BLaER1 treated with 17β-estradiol and CSF1 and Interleukin-3, amounts not matched to agents 10 nM and 100 nM (cell line): ENCODE data around the gene FHIT.
A peak's percentile ranks its signal among the peaks of the same experiment; 100 is the strongest.

ENCODE experiments used
- H3K27ac ChIP-seq, 11 experiments: shearing (Covaris generic); formaldehyde crosslinking; 2 replicates each; pipeline ENCODE4 v1.8.1; 2022
- H3K27me3 ChIP-seq, 11 experiments: shearing (Covaris generic); formaldehyde crosslinking; 2 replicates each; pipeline ENCODE4 v1.8.1; 2022
- H3K36me3 ChIP-seq, 11 experiments: shearing (Covaris generic); formaldehyde crosslinking; 2 replicates each; pipeline ENCODE4 v1.8.1; 2022
- H3K4me1 ChIP-seq, 10 experiments: shearing (Covaris generic); formaldehyde crosslinking; 2 replicates each; pipeline ENCODE4 v1.8.1; 2022
- H3K4me2 ChIP-seq, 11 experiments: shearing (Covaris generic); formaldehyde crosslinking; 2 replicates each; pipeline ENCODE4 v1.8.1; 2022
- H3K4me3 ChIP-seq, 10 experiments: shearing (Covaris generic); formaldehyde crosslinking; 2 replicates each; pipeline ENCODE4 v1.8.1; 2022
- H3K9ac ChIP-seq, 11 experiments: shearing (Covaris generic); formaldehyde crosslinking; 2 replicates each; pipeline ENCODE4 v1.8.1; 2022
- H3K9me3 ChIP-seq, 11 experiments: shearing (Covaris generic); formaldehyde crosslinking; replicated peaks in 1 of 11; 2 replicates each; pipeline ENCODE4 v1.8.1; 2022
- H4K20me1 ChIP-seq, 11 experiments: shearing (Covaris generic); formaldehyde crosslinking; 2 replicates each; pipeline ENCODE4 v1.8.1; 2022
- Cebpa-rat ChIP-seq, 11 experiments: shearing (Covaris generic); IDR thresholded peaks; 2 replicates each; pipeline ENCODE4 v1.8.1; 2022

FHIT gene

GRCh38 chr3:60764870-60765269 lies 486.4 kb downstream of the FHIT start:
- TF ChIP-seq Cebpa-rat (IDR thresholded peaks at IDR 0.05) = no peak
- no peaks in the 10 kb centered on the region for H3K36me3 ChIP-seq
- H3K9ac ChIP-seq = no peak overlapping the region
- no peak overlapping the region for H3K27ac ChIP-seq
- H3K9me3 ChIP-seq = no peaks in the 10 kb centered on the region; a peak in 1 of 22 replicates
- no peaks in the 10 kb centered on the region for H3K27me3 ChIP-seq
- H4K20me1 ChIP-seq = no peaks in the 10 kb centered on the region
- no peak overlapping the region for H3K4me2 ChIP-seq
- peaks cover 0 to 8% (median 4%) of the 10 kb centered on the region in 10 experiments; a peak in 13 of 20 replicates for H3K4me1 ChIP-seq
- no peak overlapping the region for H3K4me3 ChIP-seq

GRCh38 chr3:60760145-60760544 lies 491.1 kb downstream of the FHIT start:
- Histone ChIP-seq H3K4me1 (peaks cover 18 to 34% (median 30%) of the 10 kb centered on the region in 10 experiments), H3K27me3 (no peaks in the 10 kb centered on the region), H3K36me3 (no peaks in the 10 kb centered on the region), H3K9ac (no peak overlapping the region), H3K4me2 (peak overlapping the region in 7 of 11 experiments; percentile 26 to 70 (median 61); a peak in 12 of 22 replicates), H3K27ac (peak overlapping the region in 8 of 11 experiments; percentile 27 to 72 (median 70); a peak in 9 of 22 replicates), H3K4me3 (no peak overlapping the region), H4K20me1 (no peaks in the 10 kb centered on the region), H3K9me3 (peaks cover 0 to 5% (median 0%) of the 10 kb centered on the region in 11 experiments; a peak in 2 of 22 replicates)
- TF ChIP-seq Cebpa-rat (IDR thresholded peaks at IDR 0.05) = no peak

GRCh38 chr3:60759439-60759838 lies 491.8 kb downstream of the FHIT start:
- peak overlapping the region; percentile 14 to 70 (median 58); a peak in 20 of 22 replicates for H3K4me2 ChIP-seq
- peaks cover 18 to 34% (median 30%) of the 10 kb centered on the region in 10 experiments for H3K4me1 ChIP-seq
- no peak for TF ChIP-seq Cebpa-rat (IDR thresholded peaks at IDR 0.05)
- H3K9ac ChIP-seq = no peak overlapping the region
- H3K27ac ChIP-seq = peak overlapping the region in 9 of 11 experiments; percentile 27 to 72 (median 69); a peak in 14 of 22 replicates
- H3K27me3 ChIP-seq = no peaks in the 10 kb centered on the region
- no peak overlapping the region for H3K4me3 ChIP-seq
- H4K20me1 ChIP-seq = no peaks in the 10 kb centered on the region
- H3K9me3 ChIP-seq = peaks cover 0 to 5% (median 0%) of the 10 kb centered on the region in 11 experiments; a peak in 2 of 22 replicates
- no peaks in the 10 kb centered on the region for H3K36me3 ChIP-seq

DNA sequence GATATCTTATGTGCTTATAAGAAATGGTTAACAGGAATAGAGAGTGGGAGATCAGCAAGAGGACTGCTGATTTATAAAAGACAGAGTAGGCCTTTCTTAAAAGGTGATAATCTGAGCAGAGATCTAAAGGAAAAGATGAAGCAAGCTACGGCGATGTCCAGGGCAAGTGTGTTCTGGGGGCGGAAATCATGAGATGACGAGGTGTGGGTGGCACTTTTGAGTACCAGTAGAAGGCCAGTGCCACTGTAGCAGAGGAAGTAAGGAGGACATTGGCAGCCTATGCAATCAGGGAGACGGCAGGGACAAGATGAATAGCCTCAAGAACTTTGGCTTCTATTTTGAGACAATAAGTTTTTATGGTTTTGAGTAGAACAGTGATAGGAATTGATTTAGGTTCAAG lies 492.4 kb downstream of the FHIT start:
- Histone ChIP-seq H3K4me3 (no peak overlapping the region), H4K20me1 (no peaks in the 10 kb centered on the region), H3K36me3 (no peaks in the 10 kb centered on the region), H3K9me3 (peaks cover 0 to 5% (median 0%) of the 10 kb centered on the region in 11 experiments; a peak in 2 of 22 replicates), H3K4me1 (peaks cover 18 to 34% (median 30%) of the 10 kb centered on the region in 10 experiments), H3K9ac (peak overlapping the region in 1 of 11 experiments; percentile 27; a peak in 3 of 22 replicates), H3K4me2 (peak overlapping the region in 10 of 11 experiments; percentile 27 to 70 (median 60); a peak in 18 of 22 replicates), H3K27me3 (no peaks in the 10 kb centered on the region), H3K27ac (peak overlapping the region in 9 of 11 experiments; percentile 53 to 72 (median 69); a peak in 18 of 22 replicates)
- TF ChIP-seq Cebpa-rat (IDR thresholded peaks at IDR 0.05) = no peak

DNA sequence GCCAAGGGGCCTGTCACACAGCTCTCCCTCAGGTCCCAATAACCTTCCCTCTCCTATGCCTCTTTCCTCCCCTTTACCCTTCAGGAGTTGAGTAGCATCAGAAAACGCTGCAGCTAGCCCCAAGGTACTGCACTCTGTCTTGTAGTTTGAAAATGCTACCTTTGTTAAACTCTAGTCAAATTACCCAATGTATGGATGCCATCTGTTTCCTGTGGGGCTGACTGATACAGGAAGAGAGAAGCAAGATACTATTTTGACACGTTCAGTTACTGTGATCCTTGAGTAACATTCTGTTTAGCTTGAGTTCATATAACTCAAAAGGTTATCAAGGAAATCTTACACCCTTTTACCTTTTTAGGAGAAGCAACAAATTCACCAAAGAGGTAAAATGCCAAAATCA lies 493.1 kb downstream of the FHIT start:
- peaks cover 18 to 34% (median 30%) of the 10 kb centered on the region in 10 experiments for H3K4me1 ChIP-seq
- peak overlapping the region; percentile 27 to 70 (median 60); a peak in 21 of 22 replicates for H3K4me2 ChIP-seq
- H3K9me3 ChIP-seq = peaks cover 0 to 5% (median 0%) of the 10 kb centered on the region in 11 experiments; a peak in 2 of 22 replicates
- no peak overlapping the region for H3K4me3 ChIP-seq
- no peaks in the 10 kb centered on the region for H3K36me3 ChIP-seq
- no peak for TF ChIP-seq Cebpa-rat (IDR thresholded peaks at IDR 0.05)
- peak overlapping the region in 9 of 11 experiments; percentile 53 to 72 (median 69); a peak in 18 of 22 replicates for H3K27ac ChIP-seq
- no peak overlapping the region; a peak in 2 of 22 replicates for H3K9ac ChIP-seq
- H3K27me3 ChIP-seq = no peaks in the 10 kb centered on the region
- no peaks in the 10 kb centered on the region for H4K20me1 ChIP-seq

GRCh38 chr3:60757724-60758123 lies 493.5 kb downstream of the FHIT start:
- Histone ChIP-seq H3K36me3 (no peaks in the 10 kb centered on the region), H3K4me3 (no peak overlapping the region), H4K20me1 (no peaks in the 10 kb centered on the region), H3K9me3 (peaks cover 0 to 5% (median 0%) of the 10 kb centered on the region in 11 experiments; a peak in 2 of 22 replicates), H3K9ac (no peak overlapping the region; a peak in 1 of 22 replicates), H3K4me1 (peaks cover 18 to 34% (median 30%) of the 10 kb centered on the region in 10 experiments), H3K4me2 (peak overlapping the region; percentile 27 to 70 (median 60); a peak in 21 of 22 replicates), H3K27me3 (no peaks in the 10 kb centered on the region), H3K27ac (peak overlapping the region in 9 of 11 experiments; percentile 53 to 72 (median 69); a peak in 18 of 22 replicates)
- TF ChIP-seq Cebpa-rat (IDR thresholded peaks at IDR 0.05) = no peak

GRCh38 chr3:60756241-60757030 lies 494.8 kb downstream of the FHIT start:
- peak overlapping the region in 1 of 11 experiments; percentile 7; a peak in 1 of 22 replicates for H3K27ac ChIP-seq
- no peaks in the 10 kb centered on the region for H3K36me3 ChIP-seq
- H3K4me3 ChIP-seq = no peak overlapping the region
- no peak overlapping the region for H3K4me2 ChIP-seq
- H3K27me3 ChIP-seq = no peaks in the 10 kb centered on the region
- H3K9me3 ChIP-seq = peaks cover 0 to 5% (median 0%) of the 10 kb centered on the region in 11 experiments; a peak in 2 of 22 replicates
- H3K9ac ChIP-seq = no peak overlapping the region
- TF ChIP-seq Cebpa-rat (IDR thresholded peaks at IDR 0.05) = no peak
- peaks cover 18 to 34% (median 30%) of the 10 kb centered on the region in 10 experiments for H3K4me1 ChIP-seq
- no peaks in the 10 kb centered on the region for H4K20me1 ChIP-seq

DNA sequence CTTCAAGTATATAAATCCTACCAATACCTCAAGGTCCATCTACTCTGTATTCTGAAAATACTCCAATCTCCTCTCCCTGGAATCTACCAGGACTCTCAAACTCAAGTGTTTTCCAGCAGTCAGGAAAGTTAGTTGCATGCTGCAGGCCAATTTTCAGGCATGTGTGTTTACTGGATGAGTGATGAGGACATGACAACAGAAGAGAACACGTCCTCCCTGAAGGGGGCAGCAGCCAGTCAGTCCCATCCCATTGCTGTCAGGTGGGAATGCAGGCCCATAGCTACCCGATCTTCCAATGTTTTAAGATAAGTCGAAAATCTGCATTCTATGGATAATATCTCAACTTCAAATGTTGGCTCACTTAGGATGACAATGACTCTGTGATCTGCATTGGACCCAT lies 496.2 kb downstream of the FHIT start:
- Histone ChIP-seq H3K36me3 (no peaks in the 10 kb centered on the region), H3K9me3 (peaks cover 8 to 15% (median 11%) of the 10 kb centered on the region in 11 experiments), H3K27me3 (no peaks in the 10 kb centered on the region), H4K20me1 (no peaks in the 10 kb centered on the region), H3K9ac (no peak overlapping the region), H3K4me2 (no peak overlapping the region), H3K4me1 (peaks cover 18 to 29% (median 28%) of the 10 kb centered on the region in 10 experiments), H3K4me3 (no peak overlapping the region), H3K27ac (no peak overlapping the region)
- no peak for TF ChIP-seq Cebpa-rat (IDR thresholded peaks at IDR 0.05)

GRCh38 chr3:60754617-60755016 lies 496.6 kb downstream of the FHIT start:
- peaks cover 18 to 25% (median 24%) of the 10 kb centered on the region in 10 experiments for H3K4me1 ChIP-seq
- no peaks in the 10 kb centered on the region for H3K27me3 ChIP-seq
- H3K36me3 ChIP-seq = no peaks in the 10 kb centered on the region
- no peak overlapping the region for H3K4me2 ChIP-seq
- peaks cover 12 to 20% (median 15%) of the 10 kb centered on the region in 11 experiments for H3K9me3 ChIP-seq
- no peak for TF ChIP-seq Cebpa-rat (IDR thresholded peaks at IDR 0.05)
- H3K27ac ChIP-seq = no peak overlapping the region
- no peak overlapping the region for H3K4me3 ChIP-seq
- H4K20me1 ChIP-seq = no peaks in the 10 kb centered on the region
- H3K9ac ChIP-seq = no peak overlapping the region
